NAMALWA (cell line): Measurements from ENCODE around the gene STPG4.
"Not testable (repeated sequence)": the region's sequence is repeated elsewhere in the genome, so short reads cannot be mapped to it uniquely, and the experiment has no call there.

ENCODE experiments used
- DNase-seq: peaks from one replicate; pipeline ENCODE4 v3.0.0-alpha.2; 2015; ENCODE audit warnings: low spot score

STPG4 gene

GRCh38 chr2:47172922-47173695 lies 18.0 kb upstream of the STPG4 start:
- no peak for DNase-seq

DNA sequence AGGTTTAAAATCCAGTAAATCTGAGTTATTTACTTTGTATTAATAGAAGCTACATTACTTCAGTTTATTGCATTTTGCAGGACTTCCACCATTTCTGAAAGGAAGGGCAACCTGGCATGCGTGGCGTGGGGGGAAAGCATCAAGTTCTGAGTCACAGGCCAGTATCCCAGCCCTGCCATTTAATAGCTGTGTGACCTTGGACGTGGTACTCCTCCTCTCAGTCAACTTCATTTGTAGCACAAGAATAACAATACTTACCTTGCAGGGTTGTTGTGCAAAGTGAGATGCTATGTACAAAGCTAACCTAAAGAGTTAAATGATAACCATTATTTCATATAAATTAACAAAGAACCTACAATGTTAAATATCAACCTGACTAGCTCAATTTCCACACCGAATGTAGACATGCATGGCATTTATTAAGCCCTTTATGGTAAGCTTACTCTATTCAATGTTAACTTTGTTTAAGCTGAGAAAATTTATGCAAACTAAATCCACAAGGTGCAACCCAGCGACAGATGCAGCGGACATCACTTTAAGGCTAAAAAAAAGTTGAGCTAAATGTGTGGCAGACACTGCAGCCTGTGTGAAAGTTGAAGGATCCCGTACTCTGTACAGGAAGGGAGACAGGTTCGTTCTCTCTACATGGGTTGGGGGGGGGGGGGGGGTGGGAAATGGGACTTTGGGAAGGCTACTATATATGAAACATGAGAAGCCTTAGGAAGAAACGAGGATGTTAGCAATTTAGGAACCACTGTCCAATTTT lies 17.2 kb upstream of the STPG4 start:
- DNase-seq: no peak

- no peak for DNase-seq
These were observed 14.7 kb upstream of the STPG4 start for GRCh38 chr2:47169784-47170183.

GRCh38 chr2:47168895-47169294 lies 13.8 kb upstream of the STPG4 start:
- DNase-seq: not testable (repeated sequence)

- no peak for DNase-seq
These were observed 12.0 kb upstream of the STPG4 start for GRCh38 chr2:47167149-47167548.

GRCh38 chr2:47165001-47165555 lies 10.0 kb upstream of the STPG4 start:
- no peak for DNase-seq

DNA sequence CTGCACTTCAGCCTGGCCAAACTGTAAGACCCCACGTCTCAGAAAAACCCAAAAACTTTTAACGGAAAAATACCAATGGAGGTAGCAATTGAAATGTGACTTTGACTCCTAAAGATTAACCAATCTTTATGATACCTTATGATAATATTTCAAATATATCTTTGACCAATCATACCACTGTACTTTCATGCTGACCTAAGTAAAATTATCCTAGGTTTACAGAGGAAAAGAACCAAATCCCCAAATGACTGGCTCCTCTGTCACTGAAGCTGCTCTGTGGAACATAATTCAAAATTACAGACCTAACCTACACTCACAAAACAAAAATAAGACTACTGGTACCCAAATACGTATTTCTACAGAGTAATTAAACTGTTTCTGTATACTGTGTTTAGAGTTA lies 7.7 kb upstream of the STPG4 start:
- DNase-seq: no peak

DNA sequence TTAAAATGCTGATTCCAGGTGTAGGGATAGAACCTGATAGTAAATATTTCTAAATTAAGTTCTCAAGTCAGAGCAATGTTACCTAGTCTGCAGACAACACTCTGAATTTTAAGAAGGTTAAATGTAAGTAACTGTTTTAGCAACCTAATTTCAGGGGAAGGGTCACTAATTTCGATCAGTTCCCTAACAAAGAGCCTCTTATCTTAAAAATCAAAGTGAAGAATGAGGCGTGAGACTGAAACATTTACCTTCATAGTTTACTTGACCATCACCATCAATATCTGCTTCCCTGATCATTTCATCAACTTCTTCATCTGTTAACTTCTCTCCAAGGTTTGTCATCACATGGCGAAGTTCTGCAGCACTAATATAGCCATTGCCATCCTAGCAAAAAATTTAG lies 6.4 kb upstream of the STPG4 start:
- no peak for DNase-seq

GRCh38 chr2:47160660-47161059 lies 5.6 kb upstream of the STPG4 start:
- DNase-seq: no peak

DNA sequence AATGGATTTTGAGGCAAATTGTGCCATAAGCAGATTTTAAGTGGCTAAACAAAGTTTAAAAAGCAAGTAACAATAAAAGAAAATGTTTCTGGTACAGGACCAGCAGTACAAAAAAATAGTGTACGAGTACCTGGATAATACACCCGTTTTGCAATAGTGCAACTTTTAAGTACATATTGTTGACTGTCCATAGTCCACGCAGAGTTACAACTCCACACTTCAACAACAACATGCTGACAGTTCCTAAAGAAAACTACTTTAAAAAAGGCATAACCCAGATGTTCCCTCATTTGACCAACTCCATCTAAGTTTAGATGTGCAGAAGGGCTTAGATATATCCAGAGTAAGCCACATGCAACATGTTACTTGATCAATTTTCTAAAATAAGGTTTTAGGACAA lies 5.1 kb upstream of the STPG4 start:
- DNase-seq: no peak

DNA sequence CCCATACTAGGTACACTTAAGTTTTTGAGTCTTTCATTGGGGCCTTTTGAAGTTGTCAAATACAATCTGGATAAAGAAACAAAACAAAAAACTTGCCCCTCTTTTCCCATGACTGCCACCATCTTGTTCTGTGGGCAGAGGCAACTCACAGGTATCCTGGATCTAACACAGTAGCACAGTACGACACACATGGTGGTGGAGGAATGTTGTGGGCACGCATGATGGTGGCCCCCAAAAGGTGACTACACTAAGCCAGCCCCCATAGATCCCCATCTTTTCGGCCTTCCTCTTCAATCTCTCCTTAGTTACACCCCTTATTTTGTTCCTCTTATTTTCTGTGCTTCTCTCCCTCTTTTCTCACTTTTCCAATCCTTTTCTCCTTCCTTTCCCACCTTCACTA lies 4.5 kb upstream of the STPG4 start:
- DNase-seq: no peak

DNA sequence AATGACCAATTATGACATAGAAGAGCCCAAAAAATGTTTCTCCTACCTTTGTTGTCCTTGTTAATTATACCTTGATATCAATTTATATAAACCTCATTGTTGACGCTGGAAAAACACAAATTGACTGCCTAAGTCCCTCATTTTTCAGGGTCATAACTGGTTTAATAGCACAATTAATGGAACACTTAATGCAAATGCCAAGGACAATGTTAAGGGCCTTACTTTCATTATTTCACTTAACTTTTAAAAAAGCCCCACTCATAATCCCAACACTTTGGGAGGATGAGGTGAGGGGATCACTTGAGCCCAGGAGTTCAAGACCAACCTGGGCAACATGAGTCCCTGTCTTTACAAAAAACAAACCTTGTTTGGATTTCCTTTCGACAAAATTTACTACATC lies 3.5 kb upstream of the STPG4 start:
- no peak for DNase-seq

DNA sequence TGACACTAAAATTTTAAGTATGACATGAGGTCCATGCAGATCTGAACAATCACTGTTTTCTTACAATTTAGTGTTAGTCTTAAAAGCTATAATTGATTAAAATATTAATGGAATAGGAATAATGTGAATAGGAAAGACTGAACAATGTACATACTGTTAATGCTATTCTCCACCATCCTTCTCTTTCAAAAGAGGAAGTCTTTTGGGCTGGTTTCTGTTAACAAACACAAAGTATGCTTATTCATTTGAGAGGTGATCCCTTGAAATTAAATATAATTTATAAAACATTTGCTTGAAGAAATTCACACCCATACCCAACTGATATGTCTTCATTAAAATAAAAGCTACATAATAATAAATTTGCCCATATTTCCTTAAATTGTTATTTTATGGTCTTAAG lies 2.3 kb downstream of the STPG4 start:
- DNase-seq: no peak

DNA sequence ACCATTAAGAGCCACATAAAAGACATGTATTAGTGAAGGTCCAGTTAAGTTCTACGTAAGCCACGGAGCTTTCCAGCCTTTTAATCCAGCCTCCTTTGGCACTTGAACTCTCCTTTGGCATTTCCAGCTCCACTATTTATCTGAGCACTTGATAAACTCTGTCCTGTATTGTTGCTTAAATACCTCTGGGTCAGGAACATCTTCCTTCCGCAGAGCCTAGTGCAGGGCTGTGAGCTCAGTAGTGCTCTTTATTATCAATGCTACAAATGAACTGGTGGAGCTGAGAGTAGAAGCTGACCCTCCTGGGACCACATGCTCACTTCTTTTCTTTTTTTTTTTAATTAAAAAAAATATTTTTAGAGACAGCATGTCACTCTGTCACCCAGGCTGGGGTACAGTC lies 4.9 kb downstream of the STPG4 start:
- no peak for DNase-seq

GRCh38 chr2:47147021-47147420 lies 8.1 kb downstream of the STPG4 start:
- no peak for DNase-seq

DNA sequence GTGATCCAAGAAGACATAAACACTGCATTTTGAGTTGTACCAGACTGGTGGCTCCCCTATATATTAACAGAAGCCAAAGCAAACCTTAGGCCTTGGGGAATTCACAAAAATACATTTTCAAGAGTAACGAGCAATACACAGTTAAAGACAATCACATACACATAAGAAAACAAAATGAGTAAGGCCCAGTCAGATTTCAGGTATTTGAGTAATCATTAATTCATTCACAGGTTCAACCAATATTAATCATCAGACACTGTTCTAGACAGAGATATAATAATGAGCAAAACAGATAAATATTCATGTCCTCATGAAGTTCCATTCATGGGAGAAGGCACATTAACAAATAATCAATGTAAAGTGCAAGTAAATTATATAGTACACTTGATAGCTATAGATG lies 9.6 kb downstream of the STPG4 start:
- DNase-seq: no peak

GRCh38 chr2:47141520-47141919 lies 13.6 kb downstream of the STPG4 start:
- DNase-seq: no peak

DNA sequence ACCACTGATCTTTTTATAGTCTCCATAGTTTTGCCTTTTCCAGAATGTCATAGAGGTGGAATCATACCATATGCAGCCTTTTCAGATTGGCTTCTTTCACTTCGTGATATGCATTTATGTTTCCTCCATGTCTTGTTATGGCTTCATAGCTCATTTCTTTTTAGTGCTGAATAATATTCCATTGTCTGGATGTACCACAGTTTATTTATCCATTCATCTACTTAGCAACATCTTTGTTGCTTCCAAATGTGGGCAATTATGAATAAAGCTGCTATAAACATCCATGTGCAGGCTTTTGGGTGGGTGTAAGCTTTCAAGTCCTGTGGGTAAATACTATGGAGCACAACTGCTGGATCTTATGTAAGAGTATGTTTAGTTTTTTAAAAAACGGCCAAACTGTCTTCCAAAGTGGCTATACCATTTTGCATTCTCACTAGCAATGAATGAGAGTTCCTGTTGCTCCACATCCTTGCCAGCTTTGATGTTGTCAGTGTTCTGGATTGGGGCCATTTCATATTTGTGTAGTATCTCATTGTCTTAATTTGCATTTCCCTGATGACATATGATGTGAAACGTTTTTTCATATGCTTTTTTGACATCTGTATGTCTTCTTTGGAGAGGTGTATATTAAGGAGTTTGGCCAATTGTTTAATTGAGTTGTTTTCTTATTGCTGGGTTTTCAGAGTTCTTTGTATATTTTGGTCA lies 20.6 kb downstream of the STPG4 start:
- DNase-seq: no peak

DNA sequence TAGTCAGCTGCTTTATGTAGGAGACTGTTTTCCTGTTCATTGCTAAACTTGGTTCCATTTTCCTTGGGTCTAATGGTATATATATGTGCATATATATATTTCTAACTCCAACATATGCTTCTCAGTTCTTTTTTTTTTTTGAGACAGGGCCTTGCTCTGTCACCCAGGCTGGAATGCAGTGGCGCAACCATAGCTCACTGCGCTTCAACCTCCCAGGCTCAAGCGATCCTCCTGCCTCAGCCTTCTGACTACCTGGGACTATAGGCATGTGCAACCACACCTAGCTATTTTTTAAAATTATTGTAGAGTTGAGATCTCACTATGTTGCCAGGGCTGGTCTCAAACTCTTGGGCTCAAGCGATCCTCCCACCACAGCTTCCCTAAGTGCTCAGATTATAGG lies 22.1 kb downstream of the STPG4 start:
- no peak for DNase-seq

DNA sequence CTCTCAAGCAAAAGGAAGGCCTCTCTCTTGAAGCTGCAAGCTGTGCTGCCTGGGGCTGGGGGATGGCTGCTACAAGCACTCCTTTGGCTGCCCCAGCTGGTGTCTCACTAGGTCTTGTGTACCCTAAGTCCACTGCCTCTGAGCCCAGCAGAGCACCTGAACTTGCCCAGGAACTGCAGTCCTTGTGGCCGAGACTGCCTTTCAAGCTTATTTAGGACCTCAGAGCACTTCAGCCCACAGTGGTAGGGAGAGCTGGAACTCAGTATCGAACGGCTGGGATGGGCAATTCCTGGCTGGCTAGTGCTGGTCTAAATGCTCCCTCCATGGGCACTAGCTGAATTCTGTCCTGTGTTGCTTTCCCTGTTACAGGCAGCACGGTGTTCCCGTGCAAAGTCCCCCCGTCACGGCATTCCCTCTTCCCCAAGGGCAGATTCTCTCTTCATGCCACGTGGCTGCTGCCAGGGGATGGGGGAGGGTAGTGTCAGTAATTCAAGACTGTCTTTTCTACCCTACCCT lies 25.9 kb downstream of the STPG4 start:
- DNase-seq: no peak

- no peak for DNase-seq
These were observed 26.4 kb downstream of the STPG4 start for GRCh38 chr2:47128705-47129104.

- DNase-seq: no peak
These were observed 27.1 kb downstream of the STPG4 start for GRCh38 chr2:47127862-47128543.
